NCI-H1930 (cell line): ENCODE measurements around the gene CHCHD6.

ENCODE experiments used
- DNase-seq, 2 experiments: peaks; one replicate each; lab custom pipeline; 2025; lab: John Stamatoyannopoulos, UW

The CHCHD6 gene

GRCh38 chr3:126895178-126896066 lies 191.4 kb downstream of the CHCHD6 start:
- no peak for DNase-seq

GRCh38 chr3:126896067-126896441 lies 192.0 kb downstream of the CHCHD6 start:
- DNase-seq: no peak

- DNase-seq: no peak
Observed at GRCh38 chr3:126896968-126897367, 192.9 kb downstream of the CHCHD6 start.

DNA sequence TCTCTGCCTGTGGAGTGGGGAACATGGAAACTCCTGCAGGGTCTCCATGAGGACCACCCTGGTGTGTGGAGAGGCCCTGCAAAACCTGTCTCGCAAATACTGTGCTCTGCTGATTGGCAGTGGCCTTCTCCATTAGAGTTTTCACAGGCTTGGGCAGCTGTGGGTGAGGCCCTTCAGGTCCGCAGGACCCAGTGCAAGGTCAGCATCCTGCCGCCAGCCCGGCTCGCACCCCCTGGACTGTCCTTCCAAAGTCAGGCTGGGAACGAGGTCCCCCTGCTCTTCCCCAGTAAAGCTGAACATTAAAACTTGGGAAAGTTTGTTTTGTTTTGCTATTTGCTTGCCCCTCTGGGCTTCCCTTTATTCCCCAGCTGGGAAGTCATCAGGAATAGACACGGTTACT lies 193.9 kb downstream of the CHCHD6 start:
- no peak for DNase-seq

DNA sequence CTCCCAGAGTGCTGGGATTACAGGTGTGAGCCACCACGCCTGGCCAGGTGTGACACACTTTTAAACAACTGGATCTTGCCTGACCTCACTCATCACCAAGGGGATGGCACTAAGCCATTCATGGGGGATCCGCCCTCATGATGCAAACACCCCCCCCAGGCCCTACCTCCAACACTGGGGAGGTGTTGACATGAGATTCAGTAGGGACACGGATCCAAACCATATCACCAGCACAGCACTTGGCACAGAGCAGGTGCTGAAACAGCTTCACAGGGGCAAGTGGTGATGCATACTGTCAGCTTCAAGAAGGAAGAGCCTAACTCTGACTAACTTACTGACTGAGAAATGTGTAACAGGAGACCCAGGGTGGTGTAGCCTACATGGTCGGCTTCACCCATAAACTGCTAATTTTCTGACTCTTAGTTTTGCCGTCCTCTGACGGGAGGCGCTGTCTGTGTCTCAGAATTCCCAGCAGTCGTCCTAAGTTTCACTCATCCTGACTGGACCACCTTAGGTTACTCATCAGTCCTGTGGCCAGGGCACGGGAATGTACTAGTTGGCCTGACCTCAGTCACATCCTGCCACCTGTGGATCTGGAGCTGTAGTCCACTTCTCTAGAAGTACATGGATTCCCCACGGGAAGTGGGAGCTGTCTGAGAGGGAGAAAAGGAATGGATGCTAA lies 197.0 kb downstream of the CHCHD6 start:
- DNase-seq: no peak

DNA sequence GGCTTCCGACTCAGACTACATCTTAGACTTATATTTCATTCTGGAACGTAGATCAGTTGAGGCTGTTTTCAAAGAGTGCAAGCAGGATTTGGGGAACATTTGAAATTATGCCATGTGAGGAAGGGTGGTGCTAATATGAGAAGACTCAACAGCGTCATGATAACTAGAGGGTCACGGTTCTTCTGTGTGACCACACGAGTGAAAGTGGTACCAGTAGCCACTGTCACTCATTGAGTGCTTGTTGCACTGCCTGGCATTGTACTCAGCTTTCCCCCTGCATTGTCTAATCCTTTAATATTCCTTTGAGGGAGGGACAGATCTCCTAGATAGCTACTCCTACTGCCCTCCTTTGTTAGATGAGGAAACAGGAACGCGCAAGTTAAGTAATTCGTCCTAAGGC lies 197.6 kb downstream of the CHCHD6 start:
- DNase-seq: no peak

DNA sequence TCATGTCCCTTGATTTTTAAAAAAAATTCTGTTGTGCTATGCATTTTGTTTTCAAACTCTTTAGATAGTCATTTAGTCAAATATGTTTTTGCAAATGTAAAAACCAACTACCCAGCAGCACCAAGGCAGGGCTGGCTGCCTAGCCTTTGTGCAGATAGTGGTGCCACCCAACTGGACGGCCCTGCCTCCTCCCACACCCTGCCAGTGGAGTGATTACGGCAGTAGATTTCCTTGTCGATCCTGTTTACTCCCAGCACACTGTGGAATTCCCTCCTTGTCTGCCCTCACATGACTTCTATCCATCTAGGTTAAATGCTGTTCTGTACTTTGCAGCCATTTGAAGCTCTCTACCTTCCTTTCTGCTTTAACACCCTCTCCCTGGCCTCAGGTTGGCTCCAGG lies 199.5 kb downstream of the CHCHD6 start:
- no peak for DNase-seq

DNA sequence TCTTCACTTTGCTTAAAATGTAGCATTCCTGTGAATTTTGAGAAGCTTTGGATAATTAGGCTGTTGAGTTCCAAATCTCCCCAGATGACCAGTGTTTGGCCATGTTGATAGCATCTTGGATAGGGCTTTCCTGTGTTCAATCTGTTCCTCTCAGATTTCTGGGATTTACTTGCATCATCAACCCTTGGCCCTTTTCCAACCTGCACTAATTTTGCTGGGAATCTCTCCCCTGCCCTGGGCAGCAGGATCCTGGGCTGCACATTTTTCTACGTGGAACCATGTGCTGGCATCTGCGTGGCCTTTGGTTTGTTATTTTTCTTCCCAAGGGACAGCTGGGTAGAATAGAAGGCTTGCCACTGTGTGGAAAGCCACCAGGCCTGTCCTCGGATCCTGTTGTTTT lies 203.5 kb downstream of the CHCHD6 start:
- no peak for DNase-seq

- no peak for DNase-seq
Observed at GRCh38 chr3:126908752-126909275, 204.8 kb downstream of the CHCHD6 start.

DNA sequence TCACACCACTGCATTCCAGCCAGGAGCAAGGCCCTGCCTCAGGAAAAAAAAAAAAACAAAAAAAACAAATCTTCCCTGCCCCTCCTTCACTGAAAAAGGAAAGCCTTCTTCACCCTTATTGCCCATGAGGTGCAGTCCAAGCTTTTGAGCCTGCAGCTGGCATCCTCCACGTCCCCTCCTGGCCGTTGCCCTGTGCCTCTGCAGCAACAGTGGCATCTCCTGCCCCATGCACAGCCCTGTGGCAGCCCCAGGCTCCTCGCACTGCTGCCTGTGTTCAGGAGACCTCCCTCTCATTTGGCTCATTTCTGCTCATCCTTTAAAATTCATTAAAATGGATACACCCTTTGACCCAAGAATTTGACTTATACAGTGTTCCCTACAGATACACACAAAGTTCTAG lies 206.2 kb downstream of the CHCHD6 start:
- DNase-seq: no peak

DNA sequence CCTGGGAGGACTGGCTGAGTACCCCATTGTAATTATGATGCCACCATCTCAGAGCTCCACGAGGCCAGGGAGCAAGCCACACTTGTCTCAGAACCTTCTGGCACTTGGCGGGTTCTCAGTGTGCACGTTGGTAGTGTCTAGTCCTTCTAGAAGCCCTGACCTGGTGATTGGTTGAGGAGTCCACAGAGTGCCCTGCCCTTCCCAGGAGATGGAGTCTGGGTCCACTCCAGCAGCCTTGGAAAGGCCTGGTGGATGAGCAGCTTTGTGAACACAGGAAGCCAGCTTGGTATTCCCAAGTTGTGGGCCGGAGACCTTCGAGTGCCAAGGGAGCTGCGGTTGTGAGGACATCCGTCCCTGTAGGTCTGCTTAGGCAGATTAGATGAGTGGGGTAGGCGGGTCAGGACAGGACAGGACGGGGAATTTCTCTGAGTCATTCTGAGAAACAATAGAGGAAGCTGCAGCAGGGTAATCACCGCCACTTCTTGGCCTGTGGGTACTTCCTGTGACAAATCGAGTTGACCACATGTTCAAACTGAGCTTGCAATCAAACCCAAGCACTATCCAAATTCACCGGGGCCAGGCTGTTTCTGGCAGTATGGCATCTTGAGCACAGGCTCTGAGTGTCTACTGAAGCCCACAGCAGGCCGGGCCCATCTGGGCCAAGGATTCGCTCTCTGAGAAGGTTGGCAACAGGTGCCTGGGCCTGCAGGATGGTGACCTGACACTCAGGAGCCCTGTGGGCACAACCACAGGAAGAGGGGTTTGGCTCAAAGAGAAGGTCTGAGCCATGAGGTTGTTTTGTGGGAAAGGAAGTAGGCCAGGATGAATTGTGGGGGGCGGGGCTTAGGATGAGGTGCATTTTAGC lies 207.4 kb downstream of the CHCHD6 start:
- DNase-seq: no peak

DNA sequence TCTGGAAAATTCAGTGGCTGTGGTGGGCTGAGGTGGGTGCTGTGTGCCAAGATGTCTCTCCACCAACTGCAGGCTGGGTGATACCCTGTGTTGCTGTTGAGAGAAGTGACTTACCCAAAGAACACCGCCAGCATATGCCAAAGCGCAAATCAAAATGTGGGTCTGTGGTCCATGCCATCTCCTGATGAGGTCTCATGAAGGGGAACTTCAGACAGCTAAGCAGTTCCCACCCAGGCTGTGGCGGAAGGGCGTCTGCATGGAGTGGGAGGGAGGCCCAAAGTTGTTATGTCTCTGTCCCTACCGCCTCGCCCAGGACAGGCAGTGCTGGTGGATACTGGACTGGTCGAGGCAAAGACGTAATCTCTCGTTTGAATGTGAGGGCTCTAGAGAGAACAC lies 208.0 kb downstream of the CHCHD6 start:
- DNase-seq: no peak

DNA sequence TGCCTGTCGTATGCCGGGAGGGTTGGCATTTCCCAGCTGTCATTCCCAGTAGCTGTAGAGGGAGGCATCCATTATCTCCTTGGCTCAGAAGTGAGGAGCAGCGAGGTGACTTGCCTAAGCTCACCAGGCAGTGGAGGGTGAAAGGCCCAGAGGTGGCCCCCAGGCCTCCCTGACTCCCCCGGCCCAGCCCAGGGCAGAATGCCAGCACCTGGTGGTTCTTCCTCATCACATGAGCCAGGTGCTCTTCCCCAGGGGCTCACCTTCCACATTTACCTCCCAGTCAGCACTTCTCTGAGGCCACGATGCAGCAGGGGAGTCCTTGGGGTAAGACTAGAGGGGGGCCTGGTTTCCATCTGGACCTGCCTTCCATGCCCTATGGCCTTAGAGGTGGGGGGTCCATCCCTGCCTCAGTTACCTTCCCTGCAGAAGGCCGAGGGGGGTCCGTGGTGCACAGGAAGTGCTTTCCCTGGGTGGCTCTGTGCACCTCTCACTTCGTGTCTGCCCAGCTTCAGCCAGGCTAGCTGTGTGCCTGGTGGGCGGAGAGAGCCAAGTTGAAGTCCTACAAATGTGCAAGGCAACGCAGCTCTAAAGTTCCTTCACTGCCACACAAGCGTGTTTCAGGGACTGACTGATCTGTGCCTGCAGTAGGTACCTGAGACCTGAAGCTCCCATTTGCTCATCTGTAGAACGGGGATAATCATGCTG lies 208.6 kb downstream of the CHCHD6 start:
- no peak for DNase-seq

DNA sequence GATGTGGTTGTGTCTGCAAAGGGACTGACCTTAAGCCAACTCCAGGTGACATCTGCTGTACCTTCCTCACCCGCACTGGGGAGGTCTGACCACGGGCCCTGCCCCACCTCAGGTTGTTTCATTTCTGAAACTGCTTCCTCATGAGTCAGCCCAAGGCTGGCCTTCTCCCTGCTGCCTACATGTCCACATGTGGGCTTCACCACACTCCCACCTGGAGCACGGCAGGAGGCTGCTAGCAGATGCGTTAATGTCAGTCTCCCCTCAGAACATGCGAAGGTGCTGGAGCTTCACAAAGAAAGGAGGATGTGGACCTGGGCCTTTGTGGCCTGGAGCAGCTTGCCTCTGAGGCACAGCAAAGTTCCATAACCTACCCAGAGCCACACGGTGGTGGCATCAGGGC lies 209.5 kb downstream of the CHCHD6 start:
- DNase-seq: no peak

- DNase-seq: no peak
Observed at GRCh38 chr3:126914226-126914625, 210.2 kb downstream of the CHCHD6 start.

DNA sequence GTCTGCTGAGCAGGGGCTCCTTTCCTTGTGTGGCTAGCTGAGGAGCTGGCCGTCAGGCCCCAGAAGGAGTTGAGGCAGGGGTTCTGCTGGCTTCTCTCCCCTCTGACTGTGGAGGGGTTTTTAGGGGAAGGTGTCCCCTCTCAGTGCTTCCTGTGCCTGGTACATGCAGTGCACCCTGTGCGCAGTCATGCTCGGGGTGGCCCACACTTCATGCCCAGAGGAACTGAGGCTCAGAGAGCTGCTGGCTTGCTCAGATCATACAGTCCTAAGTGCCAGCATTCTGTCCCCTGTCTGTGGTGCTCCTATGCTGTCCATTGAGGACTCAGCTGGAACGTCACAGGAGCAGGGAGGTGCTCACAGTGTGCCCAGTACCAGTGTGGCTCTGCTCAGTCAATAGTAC lies 211.0 kb downstream of the CHCHD6 start:
- DNase-seq: no peak

GRCh38 chr3:126916546-126916945 lies 212.5 kb downstream of the CHCHD6 start:
- DNase-seq: no peak

GRCh38 chr3:126917232-126917804 lies 213.3 kb downstream of the CHCHD6 start:
- DNase-seq: no peak

GRCh38 chr3:126918355-126918821 lies 214.3 kb downstream of the CHCHD6 start:
- no peak for DNase-seq

GRCh38 chr3:126921085-126921824 lies 217.2 kb downstream of the CHCHD6 start:
- no peak for DNase-seq
